ENCODE data around the gene SDE2. TPM values are rescaled to one million over a fixed set of nuclear protein-coding genes. Genes with fewer than 3 reads are reported as not detected.
"Not testable (repeated sequence)": the region's sequence is repeated elsewhere in the genome, so short reads cannot be mapped to it uniquely, and the experiment has no call there.

Gene SDE2
- total RNA-seq, 1 donor from 2014 or later = 21.5 TPM

GRCh38 chr1:225987491-225988316 is 11.4 kb downstream of the SDE2 start:
- H3K4me3 Mint-ChIP-seq (ENCODE audit: unreplicated experiment) = no peak overlapping the region
- H3K36me3 Mint-ChIP-seq (ENCODE audit: low read depth) = peaks cover 33% of the 10 kb centered on the region
- DNase-seq (ENCODE audit: low spot score) = no peak
- no peaks in the 10 kb centered on the region for H3K9me3 Mint-ChIP-seq (ENCODE audit: low read depth)
- peak overlapping the region; percentile 53 for H3K27ac Mint-ChIP-seq (ENCODE audit: unreplicated experiment)
- H3K4me1 Mint-ChIP-seq (ENCODE audit: low read depth) = no peaks in the 10 kb centered on the region
- no peaks in the 10 kb centered on the region for H3K27me3 Mint-ChIP-seq (ENCODE audit: low read depth)
- TF ChIP-seq CTCF (IDR thresholded peaks at IDR 0.05) = peak; percentile 87

GRCh38 chr1:225981714-225982113 is 17.4 kb downstream of the SDE2 start:
- Mint-ChIP-seq H3K4me3 (ENCODE audit: unreplicated experiment) (no peak overlapping the region), H3K36me3 (ENCODE audit: low read depth) (peaks cover 32% of the 10 kb centered on the region), H3K4me1 (ENCODE audit: low read depth) (peaks cover 4% of the 10 kb centered on the region), H3K27ac (ENCODE audit: unreplicated experiment) (no peak overlapping the region), H3K9me3 (ENCODE audit: low read depth) (peaks cover 5% of the 10 kb centered on the region), H3K27me3 (ENCODE audit: low read depth) (no peaks in the 10 kb centered on the region)
- TF ChIP-seq CTCF (IDR thresholded peaks at IDR 0.05) = no peak
- DNase-seq (ENCODE audit: low spot score) = no peak

GRCh38 chr1:225980005-225980836 is 18.9 kb downstream of the SDE2 start:
- Mint-ChIP-seq H3K9me3 (ENCODE audit: low read depth) (peaks cover 5% of the 10 kb centered on the region), H3K27ac (ENCODE audit: unreplicated experiment) (no peak overlapping the region), H3K4me3 (ENCODE audit: unreplicated experiment) (no peak overlapping the region), H3K4me1 (ENCODE audit: low read depth) (peaks cover 9% of the 10 kb centered on the region), H3K36me3 (ENCODE audit: low read depth) (peaks cover 27% of the 10 kb centered on the region), H3K27me3 (ENCODE audit: low read depth) (no peaks in the 10 kb centered on the region)
- no peak for DNase-seq (ENCODE audit: low spot score)
- TF ChIP-seq CTCF (IDR thresholded peaks at IDR 0.05) = no peak

GRCh38 chr1:225979421-225979820 is 19.7 kb downstream of the SDE2 start:
- Mint-ChIP-seq H3K4me1 (ENCODE audit: low read depth) (peaks cover 9% of the 10 kb centered on the region), H3K27me3 (ENCODE audit: low read depth) (no peaks in the 10 kb centered on the region), H3K36me3 (ENCODE audit: low read depth) (peaks cover 27% of the 10 kb centered on the region), H3K9me3 (ENCODE audit: low read depth) (peaks cover 5% of the 10 kb centered on the region), H3K4me3 (ENCODE audit: unreplicated experiment) (no peak overlapping the region), H3K27ac (ENCODE audit: unreplicated experiment) (no peak overlapping the region)
- DNase-seq (ENCODE audit: low spot score) = no peak
- TF ChIP-seq CTCF (IDR thresholded peaks at IDR 0.05) = no peak

- H3K4me1 Mint-ChIP-seq (ENCODE audit: low read depth) = peaks cover 9% of the 10 kb centered on the region
- H3K27me3 Mint-ChIP-seq (ENCODE audit: low read depth) = no peaks in the 10 kb centered on the region
- DNase-seq (ENCODE audit: low spot score) = no peak
- peaks cover 21% of the 10 kb centered on the region for H3K36me3 Mint-ChIP-seq (ENCODE audit: low read depth)
- TF ChIP-seq CTCF (IDR thresholded peaks at IDR 0.05) = no peak
- H3K27ac Mint-ChIP-seq (ENCODE audit: unreplicated experiment) = no peak overlapping the region
- no peak overlapping the region for H3K4me3 Mint-ChIP-seq (ENCODE audit: unreplicated experiment)
- H3K9me3 Mint-ChIP-seq (ENCODE audit: low read depth) = peaks cover 5% of the 10 kb centered on the region
Measured at GRCh38 chr1:225977937-225978748, 21.0 kb downstream of the SDE2 start.

GRCh38 chr1:225975146-225975545 is 24.0 kb downstream of the SDE2 start:
- not testable (repeated sequence) for DNase-seq (ENCODE audit: low spot score); H3K4me3 Mint-ChIP-seq (ENCODE audit: unreplicated experiment); H3K27me3 Mint-ChIP-seq (ENCODE audit: low read depth); H3K9me3 Mint-ChIP-seq (ENCODE audit: low read depth); H3K36me3 Mint-ChIP-seq (ENCODE audit: low read depth); H3K4me1 Mint-ChIP-seq (ENCODE audit: low read depth); H3K27ac Mint-ChIP-seq (ENCODE audit: unreplicated experiment)

Data from chondrocyte (in vitro differentiated cells).